Esophagus squamous epithelium (tissue), 5 donors: Measurements from ENCODE around the gene CDKN2B. TPM values are rescaled to one million over a fixed set of nuclear protein-coding genes. Genes with fewer than 3 reads are reported as not detected.

Experiments used
- DNase-seq: peaks from one replicate; lab custom pipeline; 2025; lab: John Stamatoyannopoulos, UW
- H3K27ac ChIP-seq, 4 donors: fragments of 200-600 bp; sonication (generic); one replicate each; pipeline ENCODE4 v1.5.1; 2016 to 2019; ENCODE audit warnings: mild to moderate bottlenecking in 1 of 4
- H3K27me3 ChIP-seq, 4 donors: fragments of 200-600 bp; sonication (generic); 1 replicate in 3 of 4; 2 replicates in 1 of 4; pipeline versions ENCODE4 v1.5.1 to v1.6.0; 2017 to 2021; ENCODE audit warnings: antibody characterized with exemption in 1 of 4
- H3K36me3 ChIP-seq, 3 donors: fragments of 200-600 bp; sonication (generic); one replicate each; pipeline ENCODE4 v1.5.1; 2016 to 2019
- H3K4me1 ChIP-seq, 3 donors: fragments of 200-600 bp; sonication (generic); one replicate each; pipeline ENCODE4 v1.5.1; 2017 to 2019
- H3K4me3 ChIP-seq, 4 donors: fragments of 200-600 bp; sonication (generic); 1 replicate in 3 of 4; 2 replicates in 1 of 4; pipeline ENCODE4 v1.5.1; 2016 to 2019; ENCODE audit warnings: mild to moderate bottlenecking in 2 of 4, moderate library complexity in 1 of 4
- H3K9me3 ChIP-seq, 3 donors: fragments of 200-600 bp; sonication (generic); one replicate each; pipeline ENCODE4 v1.5.1; 2016 to 2019
- POLR2A ChIP-seq, 4 donors: fragments of 450-650 bp; IDR thresholded peaks; one replicate each; pipeline ENCODE4 v1.6.1; 2017; ENCODE audit warnings: antibody characterized with exemption in 4 of 4, mild to moderate bottlenecking in 4 of 4, moderate library complexity in 3 of 4
- WGBS, 2 donors: methylation state at CpG; one replicate each; pipeline ENCODE4 v1.1.5; 2018; 5-methylcytosine and 5-hydroxymethylcytosine counted together
- intact Hi-C: fragments of 100-400 bp; cut with DNase I; formaldehyde crosslinking; loops from one replicate; pipeline ENCODE4 v1.15.0; 2022
- total RNA-seq, 4 donors: library from RNA; depleted of rRNA; stranded (reverse); fragments of >200 nt; gene quantifications; one replicate each; pipeline ENCODE4 v1.1.0, GENCODE V29; 2016
- TF ChIP-seq, protein P1 (sequence below), 6 experiments: fragments of 450-650 bp in 4 of 6; fragments of 200-600 bp in 2 of 6; sonication (generic) in 2 of 6; IDR thresholded peaks; one replicate each; pipeline ENCODE4 v1.5.1; 2016 to 2019; ENCODE audit warnings: antibody characterized with exemption in 6 of 6, mild to moderate bottlenecking in 4 of 6, moderate library complexity in 4 of 6
- donor health status: DM: yes; HTN: yes; CAD: no.

CDKN2B gene
- total RNA-seq, 4 donors from 2014 or later: 41.6 to 150 (median 87.6) TPM

DNA sequence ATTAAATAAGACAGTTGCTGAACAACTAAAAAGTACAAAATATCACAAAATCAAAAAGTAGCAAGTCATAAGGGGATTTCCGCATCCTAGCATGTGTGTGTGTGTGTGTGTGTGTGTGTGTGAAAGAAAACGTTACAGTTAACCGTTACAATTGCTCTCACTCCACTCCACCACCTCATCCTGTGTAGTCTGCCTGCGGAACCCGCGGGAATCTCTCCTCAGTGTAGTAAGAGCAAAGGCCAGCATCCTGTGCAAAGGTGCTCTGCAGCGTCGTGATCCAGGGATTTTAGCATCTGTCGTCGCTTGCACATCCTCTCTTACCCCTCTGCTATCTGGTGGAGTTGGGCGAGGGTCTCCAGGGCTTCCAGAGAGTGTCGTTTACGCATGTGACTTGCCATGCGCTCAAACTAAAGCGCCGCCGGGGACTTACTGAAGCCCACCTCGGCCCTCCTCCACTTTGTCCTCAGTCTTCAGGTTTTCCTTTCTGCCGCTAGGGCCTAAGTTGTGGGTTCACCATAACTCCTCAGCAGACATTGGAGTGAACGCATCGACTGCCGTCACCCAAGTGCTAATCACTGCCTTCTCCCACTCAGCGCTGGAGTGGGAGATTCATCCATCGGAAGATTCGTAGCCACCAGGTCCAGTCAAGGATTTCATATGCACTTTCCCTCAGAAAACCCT is 3.9 kb downstream of the CDKN2B start:
- Histone ChIP-seq H3K27ac (no peak overlapping the region), H3K4me1 (peaks cover 8 to 51% (median 12%) of the 10 kb centered on the region in 3 donors), H3K9me3 (no peaks in the 10 kb centered on the region), H3K27me3 (peaks cover 0 to 96% (median 17%) of the 10 kb centered on the region in 4 donors), H3K4me3 (peak overlapping the region in 3 of 4 donors; percentile 18 to 66 (median 51)), H3K36me3 (peaks cover 0 to 28% (median 0%) of the 10 kb centered on the region in 3 donors)
- TF ChIP-seq, protein P1, sequence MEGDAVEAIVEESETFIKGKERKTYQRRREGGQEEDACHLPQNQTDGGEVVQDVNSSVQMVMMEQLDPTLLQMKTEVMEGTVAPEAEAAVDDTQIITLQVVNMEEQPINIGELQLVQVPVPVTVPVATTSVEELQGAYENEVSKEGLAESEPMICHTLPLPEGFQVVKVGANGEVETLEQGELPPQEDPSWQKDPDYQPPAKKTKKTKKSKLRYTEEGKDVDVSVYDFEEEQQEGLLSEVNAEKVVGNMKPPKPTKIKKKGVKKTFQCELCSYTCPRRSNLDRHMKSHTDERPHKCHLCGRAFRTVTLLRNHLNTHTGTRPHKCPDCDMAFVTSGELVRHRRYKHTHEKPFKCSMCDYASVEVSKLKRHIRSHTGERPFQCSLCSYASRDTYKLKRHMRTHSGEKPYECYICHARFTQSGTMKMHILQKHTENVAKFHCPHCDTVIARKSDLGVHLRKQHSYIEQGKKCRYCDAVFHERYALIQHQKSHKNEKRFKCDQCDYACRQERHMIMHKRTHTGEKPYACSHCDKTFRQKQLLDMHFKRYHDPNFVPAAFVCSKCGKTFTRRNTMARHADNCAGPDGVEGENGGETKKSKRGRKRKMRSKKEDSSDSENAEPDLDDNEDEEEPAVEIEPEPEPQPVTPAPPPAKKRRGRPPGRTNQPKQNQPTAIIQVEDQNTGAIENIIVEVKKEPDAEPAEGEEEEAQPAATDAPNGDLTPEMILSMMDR (IDR thresholded peaks at IDR 0.05): no peak
- no peak for TF ChIP-seq POLR2A (IDR thresholded peaks at IDR 0.05)
- WGBS, 2 donors: 33 to 34% methylated on average over 18 to 25 of the region's 25 CpGs
- DNase-seq: no peak
- intact Hi-C loops: no loop called here

DNA sequence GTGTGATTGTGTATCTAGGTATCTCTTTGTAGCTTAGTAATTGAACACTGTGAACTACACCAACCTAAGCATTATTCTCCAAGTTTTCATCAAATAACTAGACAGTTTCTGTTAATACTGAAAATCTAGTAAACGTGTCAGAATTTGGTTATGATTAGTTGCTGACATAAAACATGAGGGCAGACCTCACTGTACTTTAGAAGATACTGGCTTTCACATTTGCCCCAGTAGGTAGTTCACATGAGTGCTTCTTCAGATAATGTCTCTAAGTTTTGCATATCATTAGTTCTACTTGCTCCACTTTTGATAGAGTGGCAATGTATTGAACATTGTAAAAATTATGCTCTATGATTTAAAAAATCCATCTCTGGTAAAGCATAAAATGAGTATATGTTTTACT is 7.1 kb downstream of the CDKN2B start:
- peaks cover 0 to 28% (median 0%) of the 10 kb centered on the region in 3 donors for H3K36me3 ChIP-seq
- no peak overlapping the region for H3K27ac ChIP-seq
- DNase-seq: no peak
- no peaks in the 10 kb centered on the region for H3K9me3 ChIP-seq
- intact Hi-C loops: no loop called here
- TF ChIP-seq POLR2A (IDR thresholded peaks at IDR 0.05): no peak
- TF ChIP-seq, protein P1 (IDR thresholded peaks at IDR 0.05): no peak
- H3K4me1 ChIP-seq: peaks cover 8 to 24% (median 10%) of the 10 kb centered on the region in 3 donors
- WGBS, 2 donors: 46 to 69% methylated on average over 1 of the region's 1 CpG
- H3K4me3 ChIP-seq: no peak overlapping the region
- peaks cover 0 to 87% (median 13%) of the 10 kb centered on the region in 4 donors for H3K27me3 ChIP-seq

DNA sequence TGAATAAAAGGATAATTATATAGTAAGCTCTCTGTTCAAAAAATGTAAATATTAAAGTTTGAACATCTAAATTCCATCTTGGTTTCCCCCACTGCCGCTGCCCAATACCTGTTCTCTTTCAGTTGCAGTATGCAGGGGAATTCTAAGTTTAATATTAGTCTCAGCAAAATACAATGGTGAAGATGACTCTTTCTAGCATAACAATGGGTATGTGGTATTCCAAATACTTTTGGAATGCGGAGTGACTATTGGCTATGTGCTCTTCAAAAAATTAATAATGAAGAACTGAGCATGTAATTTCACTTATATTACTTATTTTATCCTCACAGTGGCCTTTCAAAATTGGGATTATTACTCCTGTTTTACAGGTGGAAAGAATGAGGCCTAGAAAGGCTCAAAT is 11.1 kb downstream of the CDKN2B start:
- 95 to 96% methylated on average over 2 of the region's 2 CpGs for WGBS, 2 donors
- H3K4me1 ChIP-seq: peaks cover 4 to 28% (median 5%) of the 10 kb centered on the region in 3 donors
- H3K36me3 ChIP-seq: no peaks in the 10 kb centered on the region
- no peak for DNase-seq
- TF ChIP-seq POLR2A (IDR thresholded peaks at IDR 0.05): no peak
- TF ChIP-seq, protein P1 (IDR thresholded peaks at IDR 0.05): no peak
- no peaks in the 10 kb centered on the region for H3K9me3 ChIP-seq
- no peak overlapping the region for H3K27ac ChIP-seq
- H3K4me3 ChIP-seq: no peak overlapping the region
- H3K27me3 ChIP-seq: peaks cover 0 to 82% (median 0%) of the 10 kb centered on the region in 4 donors
- intact Hi-C loops: loop anchor here (10.0 kb wide), 1 partner anchor 183 kb away; no protein-coding TSS in a partner anchor

DNA sequence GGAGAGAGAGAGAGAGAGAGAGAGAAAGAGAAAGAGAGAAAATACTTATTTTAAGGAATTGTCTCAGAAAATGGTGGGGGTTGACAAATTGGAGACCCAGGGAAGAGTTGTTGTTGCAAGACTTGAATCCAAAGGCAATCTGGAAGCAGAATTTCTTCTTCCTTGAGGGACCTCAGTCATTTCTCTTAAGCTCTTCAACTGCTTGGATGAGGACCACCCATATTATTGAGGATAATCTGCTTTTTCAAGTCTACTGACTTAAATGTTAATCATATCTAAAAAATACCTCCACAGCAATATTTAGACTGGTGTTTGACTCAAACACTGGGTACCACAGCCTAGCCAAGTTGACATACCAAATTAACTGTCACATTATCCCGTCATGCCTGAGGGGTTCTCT is 11.6 kb downstream of the CDKN2B start:
- peaks cover 0 to 78% (median 0%) of the 10 kb centered on the region in 4 donors for H3K27me3 ChIP-seq
- peaks cover 4 to 28% (median 5%) of the 10 kb centered on the region in 3 donors for H3K4me1 ChIP-seq
- 85 to 92% methylated on average over 1 of the region's 1 CpG for WGBS, 2 donors
- H3K9me3 ChIP-seq: no peaks in the 10 kb centered on the region
- H3K4me3 ChIP-seq: no peak overlapping the region
- intact Hi-C loops: loop anchor here (10.0 kb wide), 1 partner anchor 183 kb away; no protein-coding TSS in a partner anchor
- TF ChIP-seq, protein P1 (IDR thresholded peaks at IDR 0.05): no peak
- no peak for TF ChIP-seq POLR2A (IDR thresholded peaks at IDR 0.05)
- no peak overlapping the region for H3K27ac ChIP-seq
- no peaks in the 10 kb centered on the region for H3K36me3 ChIP-seq
- DNase-seq: no peak

DNA sequence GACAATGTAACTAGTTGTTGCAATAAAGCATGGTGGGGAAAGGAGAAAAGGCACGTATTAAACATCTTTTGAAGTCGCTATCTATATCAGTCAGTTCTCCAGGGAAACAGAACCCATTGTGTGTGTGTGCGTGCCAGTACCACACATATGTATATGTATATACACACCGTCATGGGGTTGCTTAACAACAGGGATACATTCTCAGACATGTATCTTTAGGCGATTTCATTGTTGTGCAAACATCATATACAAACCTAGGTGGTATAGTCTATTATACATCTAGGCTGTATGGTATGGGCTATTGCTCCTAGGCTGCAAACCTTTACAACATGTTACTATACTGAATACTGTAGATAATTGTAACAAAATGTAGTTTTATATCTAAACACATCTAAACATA is 12.2 kb downstream of the CDKN2B start:
- whole genome bisulfite sequencing, 2 donors: 84 to 90% methylated on average over 5 of the region's 5 CpGs
- TF ChIP-seq POLR2A (IDR thresholded peaks at IDR 0.05): no peak
- TF ChIP-seq, protein P1 (IDR thresholded peaks at IDR 0.05): no peak
- DNase-seq: no peak
- Histone ChIP-seq H3K27ac (no peak overlapping the region), H3K4me3 (no peak overlapping the region), H3K9me3 (no peaks in the 10 kb centered on the region), H3K36me3 (no peaks in the 10 kb centered on the region), H3K27me3 (peaks cover 0 to 78% (median 0%) of the 10 kb centered on the region in 4 donors), H3K4me1 (peaks cover 4 to 28% (median 5%) of the 10 kb centered on the region in 3 donors)
- intact Hi-C loops: loop anchor here (10.0 kb wide), 1 partner anchor 182 kb away; no protein-coding TSS in a partner anchor
